ENCODE results near the gene RNGTT. TPM values are rescaled to one million over a fixed set of nuclear protein-coding genes. Genes with fewer than 3 reads are reported as not detected.
"Not testable (repeated sequence)": the region's sequence is repeated elsewhere in the genome, so short reads cannot be mapped to it uniquely, and the experiment has no call there.

Gene RNGTT
- total RNA-seq, 1 donor from 2014 or later = 23.3 TPM

- Mint-ChIP-seq H3K4me3 (no peak overlapping the region), H3K4me1 (peaks cover 6% of the 10 kb centered on the region), H3K9me3 (no peaks in the 10 kb centered on the region), H3K36me3 (ENCODE audit: low read depth) (peaks cover 5% of the 10 kb centered on the region), H3K27me3 (ENCODE audit: low read depth) (no peaks in the 10 kb centered on the region), H3K27ac (ENCODE audit: unreplicated experiment) (no peak overlapping the region)
- peak; percentile 59 for TF ChIP-seq CTCF (conservative IDR thresholded peaks at IDR 0.05)
- DNase-seq (ENCODE audit: low read depth, low spot score) = peak; percentile 55
These were observed 238.1 kb downstream of the RNGTT start for GRCh38 chr6:88725111-88725975.

- H3K9me3 Mint-ChIP-seq = no peaks in the 10 kb centered on the region
- no peak overlapping the region for H3K4me3 Mint-ChIP-seq
- TF ChIP-seq CTCF (conservative IDR thresholded peaks at IDR 0.05) = no peak
- no peaks in the 10 kb centered on the region for H3K27me3 Mint-ChIP-seq (ENCODE audit: low read depth)
- no peak for DNase-seq (ENCODE audit: low read depth, low spot score)
- no peaks in the 10 kb centered on the region for H3K36me3 Mint-ChIP-seq (ENCODE audit: low read depth)
- no peak overlapping the region for H3K27ac Mint-ChIP-seq (ENCODE audit: unreplicated experiment)
- no peaks in the 10 kb centered on the region for H3K4me1 Mint-ChIP-seq
These were observed 240.7 kb downstream of the RNGTT start for GRCh38 chr6:88722686-88723085.

- not testable (repeated sequence) for DNase-seq (ENCODE audit: low read depth, low spot score); H3K36me3 Mint-ChIP-seq (ENCODE audit: low read depth); H3K9me3 Mint-ChIP-seq; H3K27me3 Mint-ChIP-seq (ENCODE audit: low read depth); H3K4me3 Mint-ChIP-seq; H3K27ac Mint-ChIP-seq (ENCODE audit: unreplicated experiment); H3K4me1 Mint-ChIP-seq
These were observed 247.0 kb downstream of the RNGTT start for GRCh38 chr6:88716399-88716798.

GRCh38 chr6:88712243-88712936 lies 251.0 kb downstream of the RNGTT start:
- Mint-ChIP-seq H3K9me3 (peaks cover 3% of the 10 kb centered on the region), H3K4me1 (no peaks in the 10 kb centered on the region), H3K4me3 (no peak overlapping the region), H3K27me3 (ENCODE audit: low read depth) (no peaks in the 10 kb centered on the region), H3K27ac (ENCODE audit: unreplicated experiment) (no peak overlapping the region), H3K36me3 (ENCODE audit: low read depth) (peaks cover 10% of the 10 kb centered on the region)
- no peak for TF ChIP-seq CTCF (conservative IDR thresholded peaks at IDR 0.05)
- DNase-seq (ENCODE audit: low read depth, low spot score) = no peak

GRCh38 chr6:88709819-88710246 lies 253.6 kb downstream of the RNGTT start:
- Mint-ChIP-seq H3K9me3 (peaks cover 3% of the 10 kb centered on the region), H3K27ac (ENCODE audit: unreplicated experiment) (no peak overlapping the region), H3K4me3 (no peak overlapping the region), H3K4me1 (no peaks in the 10 kb centered on the region), H3K27me3 (ENCODE audit: low read depth) (no peaks in the 10 kb centered on the region), H3K36me3 (ENCODE audit: low read depth) (peaks cover 5% of the 10 kb centered on the region)
- TF ChIP-seq CTCF (conservative IDR thresholded peaks at IDR 0.05) = no peak
- DNase-seq (ENCODE audit: low read depth, low spot score) = no peak

All from neural crest cell (in vitro differentiated cells).